ENCODE measurements around the gene PSD4.

The PSD4 gene

GRCh38 chr2:113209011-113209645, 35.4 kb downstream of the PSD4 start:
- no peak overlapping the region for H3K4me3 ChIP-seq (ENCODE audit: low read depth, low read length)
- TF ChIP-seq, protein P1, sequence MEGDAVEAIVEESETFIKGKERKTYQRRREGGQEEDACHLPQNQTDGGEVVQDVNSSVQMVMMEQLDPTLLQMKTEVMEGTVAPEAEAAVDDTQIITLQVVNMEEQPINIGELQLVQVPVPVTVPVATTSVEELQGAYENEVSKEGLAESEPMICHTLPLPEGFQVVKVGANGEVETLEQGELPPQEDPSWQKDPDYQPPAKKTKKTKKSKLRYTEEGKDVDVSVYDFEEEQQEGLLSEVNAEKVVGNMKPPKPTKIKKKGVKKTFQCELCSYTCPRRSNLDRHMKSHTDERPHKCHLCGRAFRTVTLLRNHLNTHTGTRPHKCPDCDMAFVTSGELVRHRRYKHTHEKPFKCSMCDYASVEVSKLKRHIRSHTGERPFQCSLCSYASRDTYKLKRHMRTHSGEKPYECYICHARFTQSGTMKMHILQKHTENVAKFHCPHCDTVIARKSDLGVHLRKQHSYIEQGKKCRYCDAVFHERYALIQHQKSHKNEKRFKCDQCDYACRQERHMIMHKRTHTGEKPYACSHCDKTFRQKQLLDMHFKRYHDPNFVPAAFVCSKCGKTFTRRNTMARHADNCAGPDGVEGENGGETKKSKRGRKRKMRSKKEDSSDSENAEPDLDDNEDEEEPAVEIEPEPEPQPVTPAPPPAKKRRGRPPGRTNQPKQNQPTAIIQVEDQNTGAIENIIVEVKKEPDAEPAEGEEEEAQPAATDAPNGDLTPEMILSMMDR (IDR thresholded peaks at IDR 0.05; ENCODE audit: borderline replicate concordance, insufficient read depth, low read depth, low read length), result no peak

DNA sequence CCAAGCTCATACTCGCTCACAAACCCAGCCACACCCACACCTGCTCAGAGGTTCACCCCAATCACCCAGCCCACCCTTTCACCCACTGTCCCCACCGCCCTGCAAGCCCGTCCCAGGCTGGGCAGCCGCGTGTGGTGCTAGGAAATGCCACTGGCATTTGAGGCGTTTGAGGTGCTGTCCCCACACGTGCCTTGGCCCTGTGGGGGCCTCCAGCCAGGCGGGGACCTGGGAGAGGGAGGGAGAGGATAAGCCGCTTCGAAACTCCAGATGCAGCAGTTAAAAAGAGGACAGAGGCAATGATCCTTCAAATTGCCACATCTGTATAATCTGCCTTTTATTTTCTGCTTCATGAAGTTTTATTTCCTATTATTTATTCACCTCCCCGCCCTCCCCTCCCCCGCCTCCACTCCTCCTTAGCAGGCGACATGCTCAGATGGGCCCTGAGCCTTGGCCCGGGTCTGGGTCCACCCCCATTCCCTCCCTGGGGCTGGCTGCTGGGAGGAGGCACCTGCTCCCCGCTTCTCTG, 35.9 kb downstream of the PSD4 start:
- no peak overlapping the region for H3K4me3 ChIP-seq (ENCODE audit: low read depth, low read length)
- TF ChIP-seq, protein P1 (IDR thresholded peaks at IDR 0.05; ENCODE audit: borderline replicate concordance, insufficient read depth, low read depth, low read length), result no peak

DNA sequence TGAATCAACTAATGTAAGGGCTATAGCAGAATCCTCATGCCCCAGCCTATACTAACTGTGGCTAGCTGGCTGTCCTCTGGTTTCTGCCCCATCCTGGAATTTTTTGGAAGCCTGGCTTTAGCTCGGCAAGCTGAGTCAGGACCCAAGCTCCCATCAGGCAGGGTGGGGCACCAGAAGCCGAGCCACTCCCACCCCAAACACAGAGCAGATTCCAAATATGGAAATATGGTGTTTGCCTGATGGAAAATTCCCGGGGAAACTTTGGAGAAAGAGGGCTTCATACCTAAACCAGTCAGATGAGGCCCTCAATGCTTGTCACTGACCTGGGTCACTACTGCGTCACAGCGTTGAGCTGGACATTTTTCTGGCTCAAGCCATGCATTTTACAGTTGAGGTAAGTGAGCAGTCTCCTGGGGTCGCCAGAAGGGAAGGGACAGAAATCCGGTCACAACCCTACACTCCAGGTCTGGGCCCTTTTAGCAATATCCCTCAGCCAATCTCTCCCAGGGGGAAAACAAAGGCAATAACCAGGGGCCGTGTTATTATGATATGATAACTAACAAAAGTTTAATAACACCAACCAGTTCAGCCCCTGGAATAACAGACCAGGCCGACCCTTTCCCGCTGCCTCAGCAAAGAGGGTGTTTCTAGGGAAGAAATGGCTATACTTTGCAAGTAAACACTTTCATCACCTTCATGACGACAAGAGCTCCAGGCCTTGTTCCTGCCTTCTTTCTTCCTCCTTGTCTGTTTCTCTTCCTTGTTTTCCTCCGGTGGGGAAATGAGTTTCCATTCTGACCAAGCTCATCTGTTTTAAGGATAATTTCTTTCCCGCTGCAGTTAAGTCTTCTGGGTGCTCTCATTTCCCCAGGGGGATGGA, 37.7 kb downstream of the PSD4 start:
- TF ChIP-seq, protein P1 (IDR thresholded peaks at IDR 0.05; ENCODE audit: borderline replicate concordance, insufficient read depth, low read depth, low read length), result no peak
- no peak overlapping the region for H3K4me3 ChIP-seq (ENCODE audit: low read depth, low read length)

DNA sequence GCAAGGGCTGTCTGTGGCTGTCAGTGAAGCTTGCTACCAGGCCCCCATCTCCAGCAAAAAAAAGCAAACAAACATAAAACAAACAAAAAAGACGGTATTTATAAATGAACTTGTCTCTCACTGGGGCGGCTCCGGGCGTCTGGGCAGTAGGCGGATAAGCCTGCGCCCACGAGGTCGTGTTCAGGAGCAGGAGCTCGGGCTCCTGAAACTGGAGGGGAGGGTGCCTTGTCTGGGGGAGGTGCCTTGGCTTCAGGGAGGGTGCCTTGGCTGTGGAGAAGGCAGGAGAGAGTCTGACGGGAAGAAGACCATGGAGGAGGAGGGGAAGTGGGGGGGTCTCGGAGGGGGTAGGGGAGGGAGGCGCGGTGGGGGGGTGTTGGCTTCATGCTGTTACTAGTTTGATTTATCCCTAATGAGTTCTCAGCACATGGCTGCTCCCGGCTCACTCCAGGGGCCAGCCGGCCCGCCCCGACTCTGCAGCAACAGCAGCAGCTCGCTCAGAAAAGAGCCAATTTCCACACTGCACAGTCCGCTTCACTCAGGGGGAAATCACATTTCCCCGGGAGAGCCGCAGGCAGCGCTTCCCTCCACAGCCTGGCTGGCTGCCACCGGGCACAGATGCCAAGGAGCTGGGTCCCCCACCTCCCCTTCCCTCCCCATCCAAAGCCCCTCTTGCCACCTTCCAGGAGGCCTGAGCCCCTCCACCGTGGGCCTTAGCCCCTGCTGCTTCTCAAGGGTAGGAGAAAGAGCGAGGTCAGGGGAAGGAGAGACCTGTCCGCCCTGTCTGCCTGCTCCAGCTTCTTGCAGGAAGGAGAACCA, 38.7 kb downstream of the PSD4 start:
- H3K4me3 ChIP-seq (ENCODE audit: low read depth, low read length), result no peak overlapping the region
- TF ChIP-seq, protein P1 (IDR thresholded peaks at IDR 0.05; ENCODE audit: borderline replicate concordance, insufficient read depth, low read depth, low read length), result no peak

GRCh38 chr2:113213061-113213930, 39.5 kb downstream of the PSD4 start:
- no peak overlapping the region for H3K4me3 ChIP-seq (ENCODE audit: low read depth, low read length)
- TF ChIP-seq, protein P1 (IDR thresholded peaks at IDR 0.05; ENCODE audit: borderline replicate concordance, insufficient read depth, low read depth, low read length), result no peak

- H3K4me3 ChIP-seq (ENCODE audit: low read depth, low read length), result no peak overlapping the region
- TF ChIP-seq, protein P1 (IDR thresholded peaks at IDR 0.05; ENCODE audit: borderline replicate concordance, insufficient read depth, low read depth, low read length), result no peak
These were observed 40.4 kb downstream of the PSD4 start for GRCh38 chr2:113214141-113214540.

Measured in GM12875 (cell line).